GM19324 (cell line): ENCODE data around the gene AEBP1.

ENCODE experiments used
- ATAC-seq: cut with Tn5 transposase; IDR thresholded peaks from one replicate; pipeline ENCODE4 v1.9.1; 2021; ENCODE audit warnings: mild to moderate bottlenecking, moderate library complexity; ENCODE audit not compliant: unreplicated experiment, low FRiP score

AEBP1 gene

GRCh38 chr7:44102846-44103565 lies 1.1 kb upstream of the AEBP1 start:
- no peak for ATAC-seq

- no peak for ATAC-seq
These were observed 601 bp upstream of the AEBP1 start for GRCh38 chr7:44103566-44103922.

- no peak for ATAC-seq
These were observed 971 bp downstream of the AEBP1 start for GRCh38 chr7:44104860-44105771.

GRCh38 chr7:44105832-44106231 lies 1.7 kb downstream of the AEBP1 start:
- no peak for ATAC-seq

- ATAC-seq, result no peak
These were observed 2.3 kb downstream of the AEBP1 start for GRCh38 chr7:44106311-44107065.

GRCh38 chr7:44107116-44107960 lies 3.2 kb downstream of the AEBP1 start:
- ATAC-seq, result no peak

GRCh38 chr7:44107961-44108767 lies 4.0 kb downstream of the AEBP1 start:
- no peak for ATAC-seq

- ATAC-seq, result no peak
These were observed 4.9 kb downstream of the AEBP1 start for GRCh38 chr7:44108768-44109750.

GRCh38 chr7:44109991-44110390 lies 5.8 kb downstream of the AEBP1 start:
- no peak for ATAC-seq

GRCh38 chr7:44110719-44111635 lies 6.8 kb downstream of the AEBP1 start:
- ATAC-seq, result no peak

- no peak for ATAC-seq
These were observed 7.6 kb downstream of the AEBP1 start for GRCh38 chr7:44111761-44112160.

- ATAC-seq, result no peak
These were observed 8.3 kb downstream of the AEBP1 start for GRCh38 chr7:44112231-44112996.

- no peak for ATAC-seq
These were observed 9.0 kb downstream of the AEBP1 start for GRCh38 chr7:44112997-44113763.

- ATAC-seq, result no peak
These were observed 9.7 kb downstream of the AEBP1 start for GRCh38 chr7:44113764-44114354.

- ATAC-seq, result no peak
These were observed 10.6 kb downstream of the AEBP1 start for GRCh38 chr7:44114586-44115310.
